Neural cell (in vitro differentiated cells): ENCODE measurements around the gene OR1K1. TPM values are rescaled to one million over a fixed set of nuclear protein-coding genes. Genes with fewer than 3 reads are reported as not detected.

Source experiments
- H2AFZ ChIP-seq: fragments of 200-600, 300-800 bp; sonication (generic), shearing (Covaris generic); 2 replicates; pipeline ENCODE4 v1.6.0; 2014; ENCODE audit warnings: low read depth, mild to moderate bottlenecking, antibody characterized with exemption, low read length, moderate library complexity
- H3F3A ChIP-seq: fragments of 200-600 bp; shearing (Covaris generic); 2 replicates; pipeline ENCODE4 v1.6.1; 2016; ENCODE audit warnings: mild to moderate bottlenecking, moderate library complexity, mixed read lengths, antibody characterized with exemption, low read length; ENCODE audit not compliant: insufficient read depth, poor library complexity, severe bottlenecking
- H3K27ac ChIP-seq: fragments of 200-600, 300-800 bp; sonication (generic), shearing (Covaris generic); 2 replicates; pipeline ENCODE4 v1.5.1; 2014; ENCODE audit warnings: mild to moderate bottlenecking, low read length, moderate library complexity
- H3K27me3 ChIP-seq: fragments of 300-800, 200-600 bp; sonication (generic), shearing (Covaris generic); 2 replicates; pipeline ENCODE4 v1.6.0; 2014; ENCODE audit warnings: mild to moderate bottlenecking, low read depth, low read length, moderate library complexity; ENCODE audit not compliant: insufficient read depth
- H3K36me3 ChIP-seq: fragments of 300-800, 200-600 bp; sonication (generic), shearing (Covaris generic); 2 replicates; pipeline ENCODE4 v1.5.1; 2014; ENCODE audit warnings: mild to moderate bottlenecking, antibody characterized with exemption, low read length, moderate library complexity; ENCODE audit not compliant: insufficient read depth
- H3K4me2 ChIP-seq: fragments of 300-800, 200-600 bp; sonication (generic), shearing (Covaris generic); 2 replicates; pipeline ENCODE4 v1.6.0; 2014; ENCODE audit warnings: mild to moderate bottlenecking, low read length
- H3K4me3 ChIP-seq: fragments of 300-800, 200-600 bp; sonication (generic), shearing (Covaris generic); 2 replicates; pipeline ENCODE4 v1.5.1; 2014; ENCODE audit warnings: mild to moderate bottlenecking, low read length, moderate library complexity
- H3K79me2 ChIP-seq: fragments of 200-600 bp; shearing (Covaris generic); replicated peaks from 2 replicates; pipeline ENCODE4 v1.6.0; 2014; ENCODE audit warnings: mild to moderate bottlenecking, low read length, moderate library complexity; ENCODE audit not compliant: insufficient read depth
- H3K9ac ChIP-seq: fragments of 300-800, 200-600 bp; sonication (generic), shearing (Covaris generic); 2 replicates; pipeline ENCODE4 v1.6.1; 2016; ENCODE audit warnings: mild to moderate bottlenecking, low read length, mixed read lengths
- H3K9me2 ChIP-seq: fragments of 200-600 bp; shearing (Covaris generic); 2 replicates; pipeline ENCODE4 v1.6.1; 2016; ENCODE audit warnings: mild to moderate bottlenecking, low read length, mixed read lengths; ENCODE audit not compliant: insufficient read depth
- H3K9me3 ChIP-seq: fragments of 200-600, 300-800 bp; sonication (generic), shearing (Covaris generic); 2 replicates; pipeline ENCODE4 v1.6.1; 2016; ENCODE audit warnings: mild to moderate bottlenecking, mixed run types, low read length, moderate library complexity, mixed read lengths
- H4K20me1 ChIP-seq: fragments of 200-600 bp; shearing (Covaris generic); 2 replicates; pipeline ENCODE4 v1.6.1; 2016; ENCODE audit warnings: mild to moderate bottlenecking, mixed run types; ENCODE audit not compliant: insufficient read depth
- EP300 ChIP-seq: fragments of 450-650 bp; conservative IDR thresholded peaks from 2 replicates; pipeline ENCODE4 v1.6.1; 2014; ENCODE audit warnings: antibody characterized with exemption, mild to moderate bottlenecking, moderate library complexity; ENCODE audit not compliant: poor library complexity, severe bottlenecking
- EZH2 ChIP-seq: fragments of 200-600, 300-800 bp; shearing (Covaris generic), sonication (generic); IDR thresholded peaks from 2 replicates; pipeline ENCODE4 v1.6.1; 2014; ENCODE audit warnings: antibody characterized with exemption, low read length, borderline replicate concordance, mild to moderate bottlenecking; ENCODE audit not compliant: insufficient read depth, poor library complexity, severe bottlenecking
- MXI1 ChIP-seq: fragments of 450-650 bp; conservative IDR thresholded peaks from 2 replicates; pipeline ENCODE4 v1.6.1; 2014; ENCODE audit warnings: antibody characterized with exemption, mild to moderate bottlenecking; ENCODE audit not compliant: poor library complexity, severe bottlenecking
- POLR2AphosphoS5 ChIP-seq: IDR thresholded peaks from 2 replicates; pipeline ENCODE4 v1.6.1; 2012
- RAD21 ChIP-seq: fragments of 450-650 bp; conservative IDR thresholded peaks from 2 replicates; pipeline ENCODE4 v1.6.1; 2014; ENCODE audit warnings: antibody characterized with exemption, mild to moderate bottlenecking, moderate library complexity
- REST ChIP-seq: IDR thresholded peaks from 2 replicates; pipeline ENCODE4 v1.6.1; 2012; ENCODE audit warnings: borderline replicate concordance
- SMC3 ChIP-seq: fragments of 450-650 bp; conservative IDR thresholded peaks from 2 replicates; pipeline ENCODE4 v1.6.1; 2014; ENCODE audit warnings: antibody characterized with exemption, mild to moderate bottlenecking, moderate library complexity; ENCODE audit not compliant: poor library complexity
- TAF1 ChIP-seq: IDR thresholded peaks from 2 replicates; pipeline ENCODE4 v1.6.1; 2012; ENCODE audit warnings: low read depth
- polyA minus RNA-seq: library from RNA; depleted of rRNA, polyadenylated mRNA; stranded (reverse); fragments of >200 nt; gene quantifications from 2 replicates; pipeline ENCODE4 v1.2.3, GENCODE V29; 2014
- polyA plus RNA-seq: library from polyadenylated mRNA; depleted of rRNA; stranded (reverse); fragments of >200 nt; gene quantifications from 2 replicates; pipeline ENCODE4 v1.2.3, GENCODE V29; 2014
- TF ChIP-seq, protein P1 (sequence below): fragments of 450-650 bp; IDR thresholded peaks from 2 replicates; pipeline ENCODE4 v1.5.1; 2014; ENCODE audit warnings: antibody characterized with exemption, mild to moderate bottlenecking, moderate library complexity; ENCODE audit not compliant: poor library complexity, severe bottlenecking

The OR1K1 gene, protein sequence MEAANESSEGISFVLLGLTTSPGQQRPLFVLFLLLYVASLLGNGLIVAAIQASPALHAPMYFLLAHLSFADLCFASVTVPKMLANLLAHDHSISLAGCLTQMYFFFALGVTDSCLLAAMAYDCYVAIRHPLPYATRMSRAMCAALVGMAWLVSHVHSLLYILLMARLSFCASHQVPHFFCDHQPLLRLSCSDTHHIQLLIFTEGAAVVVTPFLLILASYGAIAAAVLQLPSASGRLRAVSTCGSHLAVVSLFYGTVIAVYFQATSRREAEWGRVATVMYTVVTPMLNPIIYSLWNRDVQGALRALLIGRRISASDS
- polyA plus RNA-seq: not detected in 2 replicates
- polyA minus RNA-seq: not detected in 2 replicates

DNA sequence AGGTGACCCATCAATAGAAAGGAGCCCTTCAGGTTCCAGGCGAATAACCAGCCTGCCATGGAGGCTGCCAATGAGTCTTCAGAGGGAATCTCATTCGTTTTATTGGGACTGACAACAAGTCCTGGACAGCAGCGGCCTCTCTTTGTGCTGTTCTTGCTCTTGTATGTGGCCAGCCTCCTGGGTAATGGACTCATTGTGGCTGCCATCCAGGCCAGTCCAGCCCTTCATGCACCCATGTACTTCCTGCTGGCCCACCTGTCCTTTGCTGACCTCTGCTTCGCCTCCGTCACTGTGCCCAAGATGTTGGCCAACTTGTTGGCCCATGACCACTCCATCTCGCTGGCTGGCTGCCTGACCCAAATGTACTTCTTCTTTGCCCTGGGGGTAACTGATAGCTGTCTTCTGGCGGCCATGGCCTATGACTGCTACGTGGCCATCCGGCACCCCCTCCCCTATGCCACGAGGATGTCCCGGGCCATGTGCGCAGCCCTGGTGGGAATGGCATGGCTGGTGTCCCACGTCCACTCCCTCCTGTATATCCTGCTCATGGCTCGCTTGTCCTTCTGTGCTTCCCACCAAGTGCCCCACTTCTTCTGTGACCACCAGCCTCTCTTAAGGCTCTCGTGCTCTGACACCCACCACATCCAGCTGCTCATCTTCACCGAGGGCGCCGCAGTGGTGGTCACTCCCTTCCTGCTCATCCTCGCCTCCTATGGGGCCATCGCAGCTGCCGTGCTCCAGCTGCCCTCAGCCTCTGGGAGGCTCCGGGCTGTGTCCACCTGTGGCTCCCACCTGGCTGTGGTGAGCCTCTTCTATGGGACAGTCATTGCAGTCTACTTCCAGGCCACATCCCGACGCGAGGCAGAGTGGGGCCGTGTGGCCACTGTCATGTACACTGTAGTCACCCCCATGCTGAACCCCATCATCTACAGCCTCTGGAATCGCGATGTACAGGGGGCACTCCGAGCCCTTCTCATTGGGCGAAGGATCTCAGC is at the start of gene OR1K1:
TSS of gene OR1K1 (plus strand) at position 58 of the 995 bp plus-strand sequence. CDS start at position 58, 0 bp downstream.
- no peaks in the 10 kb centered on the region for H3K79me2 ChIP-seq
- H4K20me1 ChIP-seq: no peaks in the 10 kb centered on the region
- no peak within 1 kb of the TSS for H2AFZ ChIP-seq
- TF ChIP-seq MXI1 (no peak), EP300 (no peak), TAF1 (no peak), POLR2AphosphoS5 (no peak), EZH2 (no peak), SMC3 (no peak), REST (no peak), RAD21 (no peak)
- TF ChIP-seq, protein P1, sequence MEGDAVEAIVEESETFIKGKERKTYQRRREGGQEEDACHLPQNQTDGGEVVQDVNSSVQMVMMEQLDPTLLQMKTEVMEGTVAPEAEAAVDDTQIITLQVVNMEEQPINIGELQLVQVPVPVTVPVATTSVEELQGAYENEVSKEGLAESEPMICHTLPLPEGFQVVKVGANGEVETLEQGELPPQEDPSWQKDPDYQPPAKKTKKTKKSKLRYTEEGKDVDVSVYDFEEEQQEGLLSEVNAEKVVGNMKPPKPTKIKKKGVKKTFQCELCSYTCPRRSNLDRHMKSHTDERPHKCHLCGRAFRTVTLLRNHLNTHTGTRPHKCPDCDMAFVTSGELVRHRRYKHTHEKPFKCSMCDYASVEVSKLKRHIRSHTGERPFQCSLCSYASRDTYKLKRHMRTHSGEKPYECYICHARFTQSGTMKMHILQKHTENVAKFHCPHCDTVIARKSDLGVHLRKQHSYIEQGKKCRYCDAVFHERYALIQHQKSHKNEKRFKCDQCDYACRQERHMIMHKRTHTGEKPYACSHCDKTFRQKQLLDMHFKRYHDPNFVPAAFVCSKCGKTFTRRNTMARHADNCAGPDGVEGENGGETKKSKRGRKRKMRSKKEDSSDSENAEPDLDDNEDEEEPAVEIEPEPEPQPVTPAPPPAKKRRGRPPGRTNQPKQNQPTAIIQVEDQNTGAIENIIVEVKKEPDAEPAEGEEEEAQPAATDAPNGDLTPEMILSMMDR: no peak
- H3K4me3 ChIP-seq: no peak within 1 kb of the TSS
- no peak within 1 kb of the TSS for H3K27ac ChIP-seq
- H3K9me2 ChIP-seq: no peaks in the 10 kb centered on the region
- H3K36me3 ChIP-seq: no peaks in the 10 kb centered on the region
- no peak within 1 kb of the TSS for H3K4me2 ChIP-seq
- H3K9ac ChIP-seq: no peak within 1 kb of the TSS
- no peaks in the 10 kb centered on the region for H3K9me3 ChIP-seq
- no peaks in the 10 kb centered on the region for H3K27me3 ChIP-seq
- H3F3A ChIP-seq: no peaks in the 10 kb centered on the region

DNA sequence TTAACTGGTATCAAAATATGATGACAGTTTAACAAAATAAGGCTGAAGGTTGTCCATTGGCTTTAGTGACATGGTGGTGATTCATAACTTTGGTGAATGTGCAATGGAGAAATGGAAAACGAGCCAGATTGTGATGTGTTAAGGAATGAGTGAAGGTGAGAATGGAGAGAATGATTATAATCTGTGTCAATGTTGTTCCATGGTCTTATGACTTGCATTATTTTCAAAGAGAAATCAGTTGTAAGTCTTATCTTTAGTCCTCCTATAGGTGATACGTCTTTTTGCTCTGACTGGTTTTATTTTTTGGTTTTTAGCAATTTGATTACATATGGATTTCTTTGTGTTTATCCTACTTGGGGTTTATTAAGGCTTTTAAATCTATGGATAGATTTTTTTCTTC is 45.1 kb upstream of the OR1K1 start:
- no peak overlapping the region for H3K27ac ChIP-seq
- H4K20me1 ChIP-seq: no peaks in the 10 kb centered on the region
- TF ChIP-seq TAF1 (no peak), EP300 (no peak), REST (no peak), MXI1 (no peak), POLR2AphosphoS5 (no peak), RAD21 (no peak), SMC3 (no peak)
- TF ChIP-seq, protein P1: no peak
- no peaks in the 10 kb centered on the region for H3K79me2 ChIP-seq
- H3K9me3 ChIP-seq: no peaks in the 10 kb centered on the region
- no peaks in the 10 kb centered on the region for H3K36me3 ChIP-seq
- no peak overlapping the region for H3K4me2 ChIP-seq
- no peak overlapping the region for H2AFZ ChIP-seq
- H3K9me2 ChIP-seq: no peaks in the 10 kb centered on the region
- no peaks in the 10 kb centered on the region for H3K27me3 ChIP-seq
- no peak overlapping the region for H3K9ac ChIP-seq
- H3K4me3 ChIP-seq: no peak overlapping the region
- no peaks in the 10 kb centered on the region for H3F3A ChIP-seq
